HepG2 (cell line): ENCODE data around the gene DEFB113. TPM values are rescaled to one million over a fixed set of nuclear protein-coding genes. Genes with fewer than 3 reads are reported as not detected.

Experiments used
- ATAC-seq: fragments of 200-7000 bp; cut with Tn5 transposase; 3 replicates; pipeline ENCODE4 v1.9.1; 2020; ENCODE audit warnings: mild to moderate bottlenecking, moderate library complexity
- BruUV-seq: library from RNA; stranded (reverse); fragments of 400-500 nt; replicated peaks from 2 replicates; lab custom pipeline; 2021; lab: Mats Ljungman, UMichigan
- CTCF ChIA-PET: fragments of 300-600 bp; formaldehyde crosslinking; extraction: SDS; loops from one replicate; lab custom pipeline; 2021; ENCODE audit warnings: low total read pairs, inconsistent platforms, low intra/inter-chr PET ratio; lab: Yijun Ruan, JAX
- POLR2A ChIA-PET: fragments of 350-600 bp; sonication (Branson Sonifier 250); formaldehyde crosslinking; loops from one replicate; lab custom pipeline; 2020; ENCODE audit warnings: antibody characterized with exemption, inconsistent platforms; lab: Yijun Ruan, JAX
- DNase-seq: peaks from one replicate; pipeline ENCODE4 v3.0.0-alpha.2; 2015; ENCODE audit warnings: low spot score
- FAIRE-seq: peaks from 3 replicates; lab custom pipeline; 2011; peaks lifted over from hg19 to GRCh38; lab: Jason Lieb, UNC
- H2AFZ ChIP-seq: one replicate; pipeline ENCODE4 v1.6.1; 2011; ENCODE audit warnings: low read length, inconsistent platforms
- H3K27ac ChIP-seq: fragments of 300-600 bp; 3 replicates; pipeline ENCODE4 v1.8.0; 2011; ENCODE audit warnings: mixed run types, mild to moderate bottlenecking, mixed read lengths, low read length, inconsistent platforms; ENCODE audit not compliant: insufficient read depth; ENCODE audit errors: extremely low read length
- H3K27me3 ChIP-seq, 2 experiments: fragments of 200-600 bp in 1 of 2; 2 replicates in 1 of 2; 3 replicates in 1 of 2; pipeline versions ENCODE4 v1.6.0 to v1.8.0; 2011; ENCODE audit warnings: low read length in 2 of 2, mild to moderate bottlenecking in 2 of 2, moderate library complexity in 2 of 2, inconsistent platforms in 1 of 2; ENCODE audit not compliant: insufficient read depth in 2 of 2, control insufficient read depth in 1 of 2
- H3K36me3 ChIP-seq, 2 experiments: fragments of 200-600 bp in 1 of 2; replicated peaks in 1 of 2; 2 replicates in 1 of 2; 3 replicates in 1 of 2; pipeline versions ENCODE4 v1.5.1 to v1.8.0; 2011; ENCODE audit warnings: low read length in 2 of 2, inconsistent platforms in 1 of 2; ENCODE audit not compliant: insufficient read depth in 2 of 2, control insufficient read depth in 1 of 2
- H3K4me1 ChIP-seq: 2 replicates; pipeline ENCODE4 v1.5.1; 2012; ENCODE audit warnings: low read length, inconsistent platforms; ENCODE audit not compliant: insufficient read depth
- H3K4me2 ChIP-seq: 2 replicates; pipeline ENCODE4 v1.6.0; 2011; ENCODE audit warnings: low read depth, low read length, inconsistent platforms
- H3K4me3 ChIP-seq, 3 experiments: fragments of 200-600 bp in 1 of 3; sonication (generic), shearing (Covaris generic) in 1 of 3; replicated peaks in 1 of 3; 2 replicates each; pipeline ENCODE4 v1.5.1; 2011 to 2016; ENCODE audit warnings: low read length in 3 of 3, inconsistent platforms in 2 of 3, low read depth in 2 of 3, mild to moderate bottlenecking in 2 of 3, control low read depth in 1 of 3, mixed read lengths in 1 of 3; ENCODE audit not compliant: insufficient read depth in 1 of 3
- H3K79me2 ChIP-seq: one replicate; pipeline ENCODE4 v1.6.1; 2011; ENCODE audit warnings: low read length, inconsistent platforms; ENCODE audit not compliant: insufficient read depth
- H3K9ac ChIP-seq: 2 replicates; pipeline ENCODE4 v1.6.0; 2011; ENCODE audit warnings: mild to moderate bottlenecking, low read depth, low read length, inconsistent platforms; ENCODE audit not compliant: insufficient read depth
- H3K9me3 ChIP-seq: 2 replicates; pipeline ENCODE4 v1.5.1; 2012; ENCODE audit warnings: mild to moderate bottlenecking, low read length
- H4K20me1 ChIP-seq: 2 replicates; pipeline ENCODE4 v1.6.0; 2011; ENCODE audit warnings: inconsistent platforms, mild to moderate bottlenecking, low read length, moderate library complexity; ENCODE audit not compliant: insufficient read depth
- CBX1 ChIP-seq: IDR thresholded peaks from one replicate; pipeline ENCODE4 v1.6.1; 2016; ENCODE audit warnings: antibody characterized with exemption, low read depth
- ETS1 ChIP-seq: sonication (generic); formaldehyde crosslinking; IDR thresholded peaks from 2 replicates; pipeline ENCODE4 v1.4.0; 2020; ENCODE audit warnings: missing genetic modification reagents
- HMG20B ChIP-seq: conservative IDR thresholded peaks from 2 replicates; pipeline ENCODE4 v1.6.1; 2016; ENCODE audit warnings: missing genetic modification reagents, missing compliant biosample characterization
- MAFF ChIP-seq: IDR thresholded peaks from 2 replicates; pipeline ENCODE4 v1.6.1; 2011; ENCODE audit warnings: low read depth, low read length, improper control_type of control experiment
- MAFK ChIP-seq, 2 experiments: IDR thresholded peaks in 1 of 2; conservative IDR thresholded peaks in 1 of 2; 2 replicates each; pipeline ENCODE4 v1.6.1; 2011; ENCODE audit warnings: improper control_type of control experiment in 2 of 2, low read length in 2 of 2
- NR2C2 ChIP-seq: sonication (generic); formaldehyde crosslinking; IDR thresholded peaks from 2 replicates; pipeline ENCODE4 v1.4.0; 2020; ENCODE audit warnings: missing genetic modification reagents, mild to moderate bottlenecking, moderate library complexity, borderline replicate concordance
- PAWR ChIP-seq: sonication (generic); formaldehyde crosslinking; IDR thresholded peaks from 2 replicates; pipeline ENCODE4 v1.4.0; 2020; ENCODE audit warnings: missing genetic modification reagents, mild to moderate bottlenecking, borderline replicate concordance
- POLR2AphosphoS5 ChIP-seq: IDR thresholded peaks from 2 replicates; pipeline ENCODE4 v1.6.1; 2012; ENCODE audit warnings: low read depth, low read length
- RBM39 ChIP-seq: fragments of 200-400 bp; formaldehyde crosslinking; IDR thresholded peaks from one replicate; pipeline ENCODE4 v1.6.1; 2018; ENCODE audit warnings: antibody characterized with exemption, mild to moderate bottlenecking, low read depth, low read length; ENCODE audit not compliant: poor library complexity, severe bottlenecking
- ZFYVE20 ChIP-seq: sonication (generic); formaldehyde crosslinking; IDR thresholded peaks from 2 replicates; pipeline ENCODE4 v1.8.0; 2023; ENCODE audit warnings: low read depth, mild to moderate bottlenecking, moderate library complexity, missing genetic modification reagents, borderline replicate concordance
- ZNF749 ChIP-seq: sonication (generic); formaldehyde crosslinking; IDR thresholded peaks from 2 replicates; pipeline ENCODE4 v1.8.0; 2022; ENCODE audit warnings: mild to moderate bottlenecking, missing genetic modification reagents, moderate library complexity, borderline replicate concordance
- WGBS: methylation state at CpG from one replicate; pipeline ENCODE4 v1.1.6; 2017; ENCODE audit warnings: low lambda C conversion rate; 5-methylcytosine and 5-hydroxymethylcytosine counted together
- in situ Hi-C: cut with HindIII; loops from 2 replicates; pipeline ENCODE4 v1.10.0; 2017; ENCODE audit warnings: low pct_unique_long_range_greater_than_20kb; ENCODE audit not compliant: extremely low pct_ligation_motif_present
- intact Hi-C: fragments of 100-400 bp; cut with micrococcal nuclease; formaldehyde crosslinking; loops from one replicate; pipeline ENCODE4 v1.10.0; 2022; ENCODE audit not compliant: unreplicated experiment
- polyA plus RNA-seq, 8 experiments: library from polyadenylated mRNA; depleted of rRNA in 3 of 8; stranded (reverse) in 7 of 8; unstranded in 1 of 8; fragments of >200 nt; fragmentation: Illumina TruSeq in 4 of 8; extraction: Trizol in 4 of 8; gene quantifications; 2 replicates each; pipeline versions ENCODE4 v1.2.1 to v1.2.3, GENCODE V29; 2011 to 2016; ENCODE audit warnings: low read depth in 4 of 8, missing spikeins in 1 of 8, mixed read lengths in 1 of 8; ENCODE audit not compliant: insufficient read depth in 1 of 8
- total RNA-seq, 5 experiments: library from RNA; depleted of rRNA; stranded (reverse); fragments of >200 nt; fragmentation: Illumina TruSeq; extraction: Trizol; gene quantifications; 2 replicates each; pipeline ENCODE4 v1.2.3, GENCODE V29; 2016; ENCODE audit warnings: low read depth in 1 of 5
- TF ChIP-seq, protein P1 (sequence below): IDR thresholded peaks from 2 replicates; pipeline ENCODE4 v1.6.1; 2012; ENCODE audit warnings: low read length, improper control_type of control experiment
- TF ChIP-seq, protein P2 (sequence below): sonication (generic); formaldehyde crosslinking; IDR thresholded peaks from 2 replicates; pipeline ENCODE4 v1.4.0; 2020; ENCODE audit warnings: low read depth, missing genetic modification reagents

The DEFB113 gene
- total and polyA plus RNA-seq, 2 of the 13 experiments (the other 11 are each of a cell fraction or from before 2014, with no cell fraction given): not detected

- Histone ChIP-seq H3K4me1 (no peaks in the 10 kb centered on the region), H3K27me3 (no peaks in the 10 kb centered on the region), H3K4me3 (no peak overlapping the region), H3K27ac (no peak overlapping the region), H3K9ac (no peak overlapping the region), H2AFZ (no peak overlapping the region), H3K79me2 (no peaks in the 10 kb centered on the region), H3K4me2 (no peak overlapping the region), H4K20me1 (no peaks in the 10 kb centered on the region), H3K9me3 (no peaks in the 10 kb centered on the region), H3K36me3 (no peaks in the 10 kb centered on the region)
- in situ Hi-C loops (no loop called here), intact Hi-C loops (no loop called here)
- WGBS: 0% methylated on average over 1 of the region's 1 CpG
- BruUV-seq: no TSS peak
- no peak for ATAC-seq
- POLR2A ChIA-PET: no interaction called here
- TF ChIP-seq ZFYVE20 (CRISPR knock-in tag): no peak
- TF ChIP-seq MAFF: peak; percentile 61; the same call in 1 of the 2 replicates
- TF ChIP-seq CBX1: no peak
- TF ChIP-seq MAFK (conservative IDR thresholded peaks at IDR 0.05 in 1 of 2, IDR thresholded peaks at IDR 0.05 in 1 of 2; ENCODE audit: low read length in 2 of 2): peak; percentile 63 to 74
- no peak for TF ChIP-seq PAWR (CRISPR knock-in tag)
- TF ChIP-seq, protein P1, sequence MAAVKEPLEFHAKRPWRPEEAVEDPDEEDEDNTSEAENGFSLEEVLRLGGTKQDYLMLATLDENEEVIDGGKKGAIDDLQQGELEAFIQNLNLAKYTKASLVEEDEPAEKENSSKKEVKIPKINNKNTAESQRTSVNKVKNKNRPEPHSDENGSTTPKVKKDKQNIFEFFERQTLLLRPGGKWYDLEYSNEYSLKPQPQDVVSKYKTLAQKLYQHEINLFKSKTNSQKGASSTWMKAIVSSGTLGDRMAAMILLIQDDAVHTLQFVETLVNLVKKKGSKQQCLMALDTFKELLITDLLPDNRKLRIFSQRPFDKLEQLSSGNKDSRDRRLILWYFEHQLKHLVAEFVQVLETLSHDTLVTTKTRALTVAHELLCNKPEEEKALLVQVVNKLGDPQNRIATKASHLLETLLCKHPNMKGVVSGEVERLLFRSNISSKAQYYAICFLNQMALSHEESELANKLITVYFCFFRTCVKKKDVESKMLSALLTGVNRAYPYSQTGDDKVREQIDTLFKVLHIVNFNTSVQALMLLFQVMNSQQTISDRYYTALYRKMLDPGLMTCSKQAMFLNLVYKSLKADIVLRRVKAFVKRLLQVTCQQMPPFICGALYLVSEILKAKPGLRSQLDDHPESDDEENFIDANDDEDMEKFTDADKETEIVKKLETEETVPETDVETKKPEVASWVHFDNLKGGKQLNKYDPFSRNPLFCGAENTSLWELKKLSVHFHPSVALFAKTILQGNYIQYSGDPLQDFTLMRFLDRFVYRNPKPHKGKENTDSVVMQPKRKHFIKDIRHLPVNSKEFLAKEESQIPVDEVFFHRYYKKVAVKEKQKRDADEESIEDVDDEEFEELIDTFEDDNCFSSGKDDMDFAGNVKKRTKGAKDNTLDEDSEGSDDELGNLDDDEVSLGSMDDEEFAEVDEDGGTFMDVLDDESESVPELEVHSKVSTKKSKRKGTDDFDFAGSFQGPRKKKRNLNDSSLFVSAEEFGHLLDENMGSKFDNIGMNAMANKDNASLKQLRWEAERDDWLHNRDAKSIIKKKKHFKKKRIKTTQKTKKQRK: no peak
- TF ChIP-seq NR2C2: no peak
- TF ChIP-seq ZNF749 (CRISPR knock-in tag): no peak
- TF ChIP-seq HMG20B (CRISPR knock-in tag): no peak
- TF ChIP-seq, protein P2, sequence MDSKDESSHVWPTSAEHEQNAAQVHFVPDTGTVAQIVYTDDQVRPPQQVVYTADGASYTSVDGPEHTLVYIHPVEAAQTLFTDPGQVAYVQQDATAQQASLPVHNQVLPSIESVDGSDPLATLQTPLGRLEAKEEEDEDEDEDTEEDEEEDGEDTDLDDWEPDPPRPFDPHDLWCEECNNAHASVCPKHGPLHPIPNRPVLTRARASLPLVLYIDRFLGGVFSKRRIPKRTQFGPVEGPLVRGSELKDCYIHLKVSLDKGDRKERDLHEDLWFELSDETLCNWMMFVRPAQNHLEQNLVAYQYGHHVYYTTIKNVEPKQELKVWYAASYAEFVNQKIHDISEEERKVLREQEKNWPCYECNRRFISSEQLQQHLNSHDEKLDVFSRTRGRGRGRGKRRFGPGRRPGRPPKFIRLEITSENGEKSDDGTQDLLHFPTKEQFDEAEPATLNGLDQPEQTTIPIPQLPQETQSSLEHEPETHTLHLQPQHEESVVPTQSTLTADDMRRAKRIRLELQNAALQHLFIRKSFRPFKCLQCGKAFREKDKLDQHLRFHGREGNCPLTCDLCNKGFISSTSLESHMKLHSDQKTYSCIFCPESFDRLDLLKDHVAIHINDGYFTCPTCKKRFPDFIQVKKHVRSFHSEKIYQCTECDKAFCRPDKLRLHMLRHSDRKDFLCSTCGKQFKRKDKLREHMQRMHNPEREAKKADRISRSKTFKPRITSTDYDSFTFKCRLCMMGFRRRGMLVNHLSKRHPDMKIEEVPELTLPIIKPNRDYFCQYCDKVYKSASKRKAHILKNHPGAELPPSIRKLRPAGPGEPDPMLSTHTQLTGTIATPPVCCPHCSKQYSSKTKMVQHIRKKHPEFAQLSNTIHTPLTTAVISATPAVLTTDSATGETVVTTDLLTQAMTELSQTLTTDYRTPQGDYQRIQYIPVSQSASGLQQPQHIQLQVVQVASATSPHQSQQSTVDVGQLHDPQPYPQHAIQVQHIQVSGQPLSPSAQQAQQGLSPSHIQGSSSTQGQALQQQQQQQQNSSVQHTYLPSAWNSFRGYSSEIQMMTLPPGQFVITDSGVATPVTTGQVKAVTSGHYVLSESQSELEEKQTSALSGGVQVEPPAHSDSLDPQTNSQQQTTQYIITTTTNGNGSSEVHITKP (CRISPR knock-in tag): no peak
- no peak for TF ChIP-seq ETS1 (CRISPR knock-in tag)
- no peak for TF ChIP-seq RBM39
- TF ChIP-seq POLR2AphosphoS5: no peak
- no peak for DNase-seq
- FAIRE-seq: no peak
- CTCF ChIA-PET: no interaction called here
These were observed 11.5 kb upstream of the DEFB113 start for GRCh38 chr6:49980898-49981297.
